SK-N-SH (cell line): ENCODE data around the gene AUTS2.

ENCODE experiments used
- CTCF ChIP-seq: fragments of 200-600 bp; sonication (generic); IDR thresholded peaks from 2 replicates; pipeline ENCODE4 v1.6.1; 2017; ENCODE audit warnings: antibody characterized with exemption, mild to moderate bottlenecking, moderate library complexity
- ELF1 ChIP-seq: IDR thresholded peaks from 2 replicates; pipeline ENCODE4 v1.4.0; 2012
- EP300 ChIP-seq, 2 experiments: IDR thresholded peaks; 2 replicates each; pipeline versions ENCODE4 v1.4.0 to v1.6.1; 2012; ENCODE audit warnings: borderline replicate concordance in 1 of 2, low read depth in 1 of 2, low read length in 1 of 2
- FOXJ3 ChIP-seq: sonication (generic); formaldehyde crosslinking; IDR thresholded peaks from 2 replicates; pipeline ENCODE4 v1.5.1; 2020; ENCODE audit warnings: mild to moderate bottlenecking, missing genetic modification reagents
- GABPA ChIP-seq: IDR thresholded peaks from 2 replicates; pipeline ENCODE4 v1.4.0; 2012; ENCODE audit warnings: low read depth, mild to moderate bottlenecking
- IRF3 ChIP-seq: fragments of 150-350 bp; IDR thresholded peaks from 2 replicates; pipeline ENCODE4 v1.6.1; 2016; ENCODE audit warnings: mild to moderate bottlenecking, low read depth, low read length
- PBX3 ChIP-seq: IDR thresholded peaks from 2 replicates; pipeline ENCODE4; 2012
- RAD21 ChIP-seq: IDR thresholded peaks from 2 replicates; pipeline ENCODE4 v1.6.1; 2012; ENCODE audit warnings: mild to moderate bottlenecking, low read length
- REST ChIP-seq: IDR thresholded peaks from 2 replicates; pipeline ENCODE4 v1.6.1; 2012; ENCODE audit warnings: mild to moderate bottlenecking, low read depth, low read length, moderate library complexity
- SMC3 ChIP-seq: IDR thresholded peaks from 2 replicates; pipeline ENCODE4 v1.6.1; 2012; ENCODE audit warnings: low read depth, low read length, improper control_type of control experiment
- TAF1 ChIP-seq: IDR thresholded peaks from 2 replicates; pipeline ENCODE4 v1.6.1; 2012; ENCODE audit warnings: low read depth, mild to moderate bottlenecking, low read length, moderate library complexity, borderline replicate concordance
- TEAD4 ChIP-seq: IDR thresholded peaks from 2 replicates; pipeline ENCODE4 v1.4.0; 2012; ENCODE audit warnings: mild to moderate bottlenecking, borderline replicate concordance; ENCODE audit not compliant: insufficient read depth
- USF1 ChIP-seq: IDR thresholded peaks from 2 replicates; pipeline ENCODE4 v1.4.0; 2012; ENCODE audit warnings: low read depth, borderline replicate concordance
- YY1 ChIP-seq: IDR thresholded peaks from 2 replicates; pipeline ENCODE4 v1.4.0; 2012; ENCODE audit warnings: low read depth, mild to moderate bottlenecking

- no peak for TF ChIP-seq CTCF
- no peak for TF ChIP-seq ELF1
- TF ChIP-seq TEAD4 = no peak
- no peak for TF ChIP-seq EP300 (IDR thresholded peaks at IDR 0.05; ENCODE audit: borderline replicate concordance in 1 of 2, low read depth in 1 of 2, low read length in 1 of 2)
- TF ChIP-seq TAF1 = no peak
- no peak for TF ChIP-seq YY1
- no peak for TF ChIP-seq GABPA
- TF ChIP-seq IRF3 = no peak
- TF ChIP-seq USF1 = no peak
- no peak for TF ChIP-seq RAD21
- TF ChIP-seq PBX3 = no peak
- no peak for TF ChIP-seq SMC3
- no peak for TF ChIP-seq FOXJ3 (CRISPR knock-in tag)
- no peak for TF ChIP-seq REST
Observed at GRCh38 chr7:69619635-69620034, 21.4 kb downstream of the AUTS2 start.
